Measurements from ENCODE around the gene PHTF2. TPM values are rescaled to one million over a fixed set of nuclear protein-coding genes. Genes with fewer than 3 reads are reported as not detected.

The PHTF2 gene
- total RNA-seq, 1 experiment from 2014 or later = 52.0 TPM

- Histone ChIP-seq H3K9me2 (ENCODE audit: insufficient read depth) (no peaks in the 10 kb centered on the region), H3F3A (ENCODE audit: insufficient read depth, low read depth) (peaks cover 4% of the 10 kb centered on the region; the same call in 1 of the 2 replicates), H3K4me3 (no peak overlapping the region), H3K9me3 (ENCODE audit: insufficient read depth, low read depth) (no peaks in the 10 kb centered on the region; the same call in 1 of the 2 replicates), H3K27ac (no peak overlapping the region), H3K4me2 (no peak overlapping the region), H2AFZ (no peak overlapping the region), H3K79me2 (ENCODE audit: low read depth) (peaks cover 10% of the 10 kb centered on the region), H3K36me3 (ENCODE audit: low read depth) (no peaks in the 10 kb centered on the region), H4K20me1 (ENCODE audit: insufficient read depth) (no peaks in the 10 kb centered on the region), H3K27me3 (ENCODE audit: insufficient read depth, low read depth) (no peaks in the 10 kb centered on the region), H3K4me1 (replicated peaks; ENCODE audit: insufficient read depth) (peaks cover 19% of the 10 kb centered on the region)
- intact Hi-C loops (cut with micrococcal nuclease; ENCODE audit: unreplicated experiment) = no loop called here
- DNase-seq = no peak
- no peak for TF ChIP-seq EZH2 (IDR thresholded peaks at IDR 0.05; ENCODE audit: low read depth)
- no peak for TF ChIP-seq CTCF (conservative IDR thresholded peaks at IDR 0.05)
- ChIA-PET POLR2A (ENCODE audit: unreplicated experiment) (no interaction called here), CTCF (no interaction called here)
- no TSS peak for BruUV-seq (replicated peaks)
These were observed 41.3 kb downstream of the PHTF2 start for GRCh38 chr7:77839919-77840318.

GRCh38 chr7:77843194-77843593 lies 44.6 kb downstream of the PHTF2 start:
- 0 out of 2 replicates have a peak, but pooled peaks cover under 1% of the 10 kb centered on the region for H3K79me2 ChIP-seq (ENCODE audit: low read depth)
- intact Hi-C loops (cut with micrococcal nuclease; ENCODE audit: unreplicated experiment) = no loop called here

GRCh38 chr7:77846317-77847092 lies 47.9 kb downstream of the PHTF2 start:
- Histone ChIP-seq H3K4me3 (no peak overlapping the region), H3F3A (ENCODE audit: insufficient read depth, low read depth) (no peaks in the 10 kb centered on the region), H3K79me2 (ENCODE audit: low read depth) (no peaks in the 10 kb centered on the region), H3K9me2 (ENCODE audit: insufficient read depth) (no peaks in the 10 kb centered on the region), H3K36me3 (ENCODE audit: low read depth) (no peaks in the 10 kb centered on the region), H3K9me3 (ENCODE audit: insufficient read depth, low read depth) (no peaks in the 10 kb centered on the region), H3K27ac (no peak overlapping the region), H3K4me1 (replicated peaks; ENCODE audit: insufficient read depth) (no peaks in the 10 kb centered on the region), H4K20me1 (ENCODE audit: insufficient read depth) (no peaks in the 10 kb centered on the region), H3K27me3 (ENCODE audit: insufficient read depth, low read depth) (no peaks in the 10 kb centered on the region), H3K4me2 (no peak overlapping the region), H2AFZ (no peak overlapping the region)
- no peak for DNase-seq
- intact Hi-C loops (cut with micrococcal nuclease; ENCODE audit: unreplicated experiment) = no loop called here
- TF ChIP-seq EZH2 (IDR thresholded peaks at IDR 0.05; ENCODE audit: low read depth) (no peak), CTCF (conservative IDR thresholded peaks at IDR 0.05) (no peak)
- CTCF ChIA-PET = no interaction called here
- BruUV-seq (replicated peaks) = no TSS peak
- POLR2A ChIA-PET (ENCODE audit: unreplicated experiment) = no interaction called here

More at GRCh38 chr7:77843194-77843593, 44.6 kb downstream of the PHTF2 start:
- CTCF ChIA-PET = interaction anchor here (0.6 kb wide), 1 partner anchor 802 kb away, joined by 3 read pairs; no protein-coding TSS in a partner anchor
- H3K4me2 ChIP-seq = no peak overlapping the region
- no peak overlapping the region for H3K27ac ChIP-seq
- H3K4me1 ChIP-seq (replicated peaks; ENCODE audit: insufficient read depth) = no peaks in the 10 kb centered on the region
- H3K4me3 ChIP-seq = no peak overlapping the region
- H3K36me3 ChIP-seq (ENCODE audit: low read depth) = no peaks in the 10 kb centered on the region
- no peaks in the 10 kb centered on the region for H3K27me3 ChIP-seq (ENCODE audit: insufficient read depth, low read depth)
- TF ChIP-seq EZH2 (IDR thresholded peaks at IDR 0.05; ENCODE audit: low read depth) (no peak), CTCF (conservative IDR thresholded peaks at IDR 0.05) (no peak)
- no peak overlapping the region for H2AFZ ChIP-seq
- H3K9me2 ChIP-seq (ENCODE audit: insufficient read depth) = no peaks in the 10 kb centered on the region
- no peaks in the 10 kb centered on the region for H3K9me3 ChIP-seq (ENCODE audit: insufficient read depth, low read depth)
- POLR2A ChIA-PET (ENCODE audit: unreplicated experiment) = no interaction called here
- no TSS peak for BruUV-seq (replicated peaks)
- no peak for DNase-seq
- H3F3A ChIP-seq (ENCODE audit: insufficient read depth, low read depth) = no peaks in the 10 kb centered on the region
- no peaks in the 10 kb centered on the region for H4K20me1 ChIP-seq (ENCODE audit: insufficient read depth)

Measured in PC-9 (cell line).